Natural killer cell treated with Interleukin-12 subunit alpha and Interleukin-12 subunit beta and Interleukin-15 and Interleukin-18, amount 100 ng/mL, for 72 hours (primary cell): ENCODE results near the gene MKRN1. TPM values are rescaled to one million over a fixed set of nuclear protein-coding genes. Genes with fewer than 3 reads are reported as not detected.
A peak's percentile ranks its signal among the peaks of the same experiment; 100 is the strongest.
"Not testable (repeated sequence)": the region's sequence is repeated elsewhere in the genome, so short reads cannot be mapped to it uniquely, and the experiment has no call there.

ENCODE experiments used
- ATAC-seq, 2 donors: fragments of 150-1000 bp; cut with Tn5 transposase in 1 of 2; sonication (Bioruptor Pico), chemical (Tn5 transposase) in 1 of 2; 2 replicates each; pipeline ENCODE4 v1.10.0; 2021
- DNase-seq: peaks from one replicate; pipeline ENCODE4 v3.0.0; 2022; ENCODE audit warnings: low spot score
- H3K27ac Mint-ChIP-seq, 2 donors: 1 replicate in 1 of 2; 2 replicates in 1 of 2; pipeline ENCODE4 v1.8.0; 2022; ENCODE audit warnings: mixed read lengths in 2 of 2, mild to moderate bottlenecking in 1 of 2, moderate library complexity in 1 of 2
- H3K27me3 Mint-ChIP-seq, 2 donors: 1 replicate in 1 of 2; 2 replicates in 1 of 2; pipeline ENCODE4 v1.8.0; 2022; ENCODE audit warnings: mixed read lengths in 2 of 2
- H3K36me3 Mint-ChIP-seq: one replicate; pipeline ENCODE4 v1.8.0; 2022; ENCODE audit warnings: mixed read lengths
- H3K4me1 Mint-ChIP-seq, 2 donors: 1 replicate in 1 of 2; 2 replicates in 1 of 2; pipeline ENCODE4 v1.8.0; 2022; ENCODE audit warnings: low read depth in 2 of 2, mixed read lengths in 2 of 2, mild to moderate bottlenecking in 1 of 2
- H3K4me3 Mint-ChIP-seq: one replicate; pipeline ENCODE4 v1.8.0; 2022; ENCODE audit warnings: mixed read lengths
- H3K9me3 Mint-ChIP-seq: 2 replicates; pipeline ENCODE4 v1.8.0; 2022; ENCODE audit warnings: mixed read lengths
- total RNA-seq, 2 donors: library from RNA; stranded (reverse); gene quantifications; one replicate each; pipeline ENCODE4 v1.2.3, GENCODE V29; 2022

MKRN1 gene
- total RNA-seq, 2 donors from 2014 or later, result 46.5 to 97.9 TPM

GRCh38 chr7:140475747-140476333 is 3.5 kb downstream of the MKRN1 start:
- Mint-ChIP-seq H3K4me3 (no peak overlapping the region), H3K4me1 (peaks cover 16 to 41% of the 10 kb centered on the region in 2 donors), H3K27ac (peak overlapping the region in 1 of 2 donors; percentile 90), H3K36me3 (no peaks in the 10 kb centered on the region), H3K27me3 (no peaks in the 10 kb centered on the region), H3K9me3 (no peaks in the 10 kb centered on the region)
- no peak for DNase-seq
- ATAC-seq, result no peak

- Mint-ChIP-seq H3K36me3 (no peaks in the 10 kb centered on the region), H3K27me3 (no peaks in the 10 kb centered on the region), H3K4me1 (peaks cover 5 to 17% of the 10 kb centered on the region in 2 donors), H3K4me3 (no peak overlapping the region), H3K9me3 (no peaks in the 10 kb centered on the region), H3K27ac (no peak overlapping the region)
- DNase-seq, result no peak
- no peak for ATAC-seq
Observed at GRCh38 chr7:140463111-140463510, 16.2 kb downstream of the MKRN1 start.

GRCh38 chr7:140458916-140459315 is 20.4 kb downstream of the MKRN1 start:
- ATAC-seq, result no peak
- Mint-ChIP-seq H3K4me1 (peaks cover 19 to 31% of the 10 kb centered on the region in 2 donors), H3K27me3 (no peaks in the 10 kb centered on the region), H3K4me3 (no peak overlapping the region), H3K27ac (no peak overlapping the region), H3K36me3 (peaks cover 21% of the 10 kb centered on the region), H3K9me3 (no peaks in the 10 kb centered on the region)
- DNase-seq, result no peak

DNA sequence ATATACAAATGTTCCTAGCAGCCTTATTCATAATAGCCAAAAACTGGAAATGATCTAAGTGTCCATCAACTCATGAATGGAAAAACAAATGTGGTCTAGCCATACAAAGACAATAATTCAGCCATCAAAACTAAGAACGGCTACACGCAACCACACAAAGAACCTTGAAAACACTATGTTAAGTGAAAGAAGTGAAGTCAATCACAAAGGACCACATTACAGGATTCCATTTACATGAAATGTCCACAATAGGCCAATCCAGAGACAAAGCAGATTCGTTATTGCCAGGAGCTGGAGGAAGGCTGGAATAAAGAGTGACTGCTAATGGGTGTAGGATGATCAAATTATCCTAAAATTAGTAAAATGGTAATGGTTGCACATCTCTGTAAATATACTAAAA is 21.1 kb downstream of the MKRN1 start:
- Mint-ChIP-seq H3K9me3 (no peaks in the 10 kb centered on the region), H3K36me3 (peaks cover 21% of the 10 kb centered on the region), H3K27me3 (no peaks in the 10 kb centered on the region), H3K4me3 (no peak overlapping the region), H3K27ac (no peak overlapping the region), H3K4me1 (peaks cover 22 to 29% of the 10 kb centered on the region in 2 donors)
- DNase-seq (no peak), ATAC-seq (no peak)

DNA sequence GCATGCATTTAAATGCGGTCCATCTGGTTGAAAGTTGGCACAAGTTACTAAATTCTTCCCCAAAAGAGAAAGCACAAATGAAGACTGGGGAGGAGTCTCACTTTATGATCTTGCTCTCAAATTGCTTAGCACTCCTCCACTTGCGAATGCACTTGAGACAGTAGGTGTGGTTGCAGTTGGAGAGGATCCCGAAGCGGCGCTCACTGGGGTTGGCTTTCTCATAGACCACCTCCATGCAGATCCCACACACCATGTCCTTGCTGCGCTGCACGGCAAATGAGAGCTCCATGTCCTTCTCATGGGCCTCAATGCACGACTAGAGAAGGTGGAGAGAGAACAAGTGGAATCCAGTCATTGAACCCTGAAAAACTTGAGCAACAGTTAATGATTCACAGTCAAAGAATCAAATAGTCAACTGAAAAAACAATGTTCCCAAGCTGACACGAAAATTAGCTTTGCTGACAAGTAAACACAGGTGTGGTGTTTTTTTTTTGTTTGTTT is 22.7 kb downstream of the MKRN1 start:
- Mint-ChIP-seq H3K9me3 (no peaks in the 10 kb centered on the region), H3K4me1 (peaks cover 30 to 33% of the 10 kb centered on the region in 2 donors), H3K27ac (no peak overlapping the region), H3K36me3 (peaks cover 27% of the 10 kb centered on the region), H3K4me3 (no peak overlapping the region), H3K27me3 (no peaks in the 10 kb centered on the region)
- DNase-seq, result no peak
- no peak for ATAC-seq

DNA sequence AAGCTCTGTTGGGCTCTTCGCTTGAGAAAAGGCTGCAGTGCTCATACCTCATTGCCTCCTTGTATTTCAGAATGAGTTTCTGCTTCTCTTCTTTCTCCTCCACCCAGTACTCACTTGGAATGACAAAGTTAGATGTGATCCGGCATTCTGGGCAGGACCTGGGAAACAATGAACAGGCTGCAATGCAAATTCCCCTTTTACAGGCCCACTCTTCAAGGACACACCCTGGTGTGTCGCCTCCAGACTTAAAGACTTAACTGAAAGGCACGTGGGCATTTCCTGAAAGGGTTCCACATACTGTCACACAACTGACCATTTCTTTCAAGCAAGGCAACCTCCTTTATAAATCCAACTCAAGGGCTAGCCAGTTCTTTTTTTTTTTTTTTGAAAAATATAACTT is 23.6 kb downstream of the MKRN1 start:
- Mint-ChIP-seq H3K27ac (no peak overlapping the region), H3K4me1 (peaks cover 35 to 39% of the 10 kb centered on the region in 2 donors), H3K9me3 (no peaks in the 10 kb centered on the region), H3K4me3 (no peak overlapping the region), H3K36me3 (peaks cover 27% of the 10 kb centered on the region), H3K27me3 (no peaks in the 10 kb centered on the region)
- DNase-seq (no peak), ATAC-seq (no peak)

DNA sequence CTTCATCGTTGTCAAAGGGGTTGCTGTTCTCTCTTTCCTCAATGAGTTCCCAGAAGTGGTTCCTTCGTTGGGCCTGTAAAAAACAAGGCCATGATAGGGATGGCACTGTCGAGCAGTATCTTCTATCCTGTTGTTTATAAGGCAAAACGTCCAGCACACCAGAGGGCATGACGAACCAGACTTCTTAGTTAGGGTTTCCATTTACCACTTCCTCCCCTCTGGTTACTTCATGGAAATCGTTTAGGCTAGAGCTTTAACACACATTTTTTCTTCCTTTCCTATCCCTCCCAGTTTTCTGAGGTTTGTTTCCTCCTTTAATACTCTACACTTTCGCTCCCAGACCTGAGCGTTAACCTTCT is 24.7 kb downstream of the MKRN1 start:
- Mint-ChIP-seq H3K4me3 (no peak overlapping the region), H3K27ac (peak overlapping the region; percentile 3 to 72), H3K9me3 (no peaks in the 10 kb centered on the region), H3K27me3 (no peaks in the 10 kb centered on the region), H3K4me1 (peaks cover 35 to 39% of the 10 kb centered on the region in 2 donors), H3K36me3 (peaks cover 27% of the 10 kb centered on the region)
- DNase-seq (no peak), ATAC-seq (peak in 1 of 2 donors; percentile 24)

GRCh38 chr7:140453785-140454656 is 25.3 kb downstream of the MKRN1 start:
- ATAC-seq, result peak in 1 of 2 donors; percentile 68
- H3K27ac Mint-ChIP-seq, result peak overlapping the region; percentile 3 to 72
- H3K4me3 Mint-ChIP-seq, DNase-seq, H3K27me3 Mint-ChIP-seq, H3K9me3 Mint-ChIP-seq: not testable (repeated sequence)
- peaks cover 34 to 39% of the 10 kb centered on the region in 2 donors for H3K4me1 Mint-ChIP-seq
- peaks cover 27% of the 10 kb centered on the region for H3K36me3 Mint-ChIP-seq

- no peak overlapping the region for H3K27ac Mint-ChIP-seq
- no peak overlapping the region for H3K4me3 Mint-ChIP-seq
- H3K36me3 Mint-ChIP-seq, result peaks cover 27% of the 10 kb centered on the region
- peaks cover 30 to 39% of the 10 kb centered on the region in 2 donors for H3K4me1 Mint-ChIP-seq
- no peak for ATAC-seq
- DNase-seq, result no peak
- no peaks in the 10 kb centered on the region for H3K9me3 Mint-ChIP-seq
- no peaks in the 10 kb centered on the region for H3K27me3 Mint-ChIP-seq
Observed at GRCh38 chr7:140453273-140453672, 26.0 kb downstream of the MKRN1 start.

- no peaks in the 10 kb centered on the region for H3K27me3 Mint-ChIP-seq
- no peak overlapping the region for H3K4me3 Mint-ChIP-seq
Observed at GRCh38 chr7:140451716-140452115, 27.6 kb downstream of the MKRN1 start.

DNA sequence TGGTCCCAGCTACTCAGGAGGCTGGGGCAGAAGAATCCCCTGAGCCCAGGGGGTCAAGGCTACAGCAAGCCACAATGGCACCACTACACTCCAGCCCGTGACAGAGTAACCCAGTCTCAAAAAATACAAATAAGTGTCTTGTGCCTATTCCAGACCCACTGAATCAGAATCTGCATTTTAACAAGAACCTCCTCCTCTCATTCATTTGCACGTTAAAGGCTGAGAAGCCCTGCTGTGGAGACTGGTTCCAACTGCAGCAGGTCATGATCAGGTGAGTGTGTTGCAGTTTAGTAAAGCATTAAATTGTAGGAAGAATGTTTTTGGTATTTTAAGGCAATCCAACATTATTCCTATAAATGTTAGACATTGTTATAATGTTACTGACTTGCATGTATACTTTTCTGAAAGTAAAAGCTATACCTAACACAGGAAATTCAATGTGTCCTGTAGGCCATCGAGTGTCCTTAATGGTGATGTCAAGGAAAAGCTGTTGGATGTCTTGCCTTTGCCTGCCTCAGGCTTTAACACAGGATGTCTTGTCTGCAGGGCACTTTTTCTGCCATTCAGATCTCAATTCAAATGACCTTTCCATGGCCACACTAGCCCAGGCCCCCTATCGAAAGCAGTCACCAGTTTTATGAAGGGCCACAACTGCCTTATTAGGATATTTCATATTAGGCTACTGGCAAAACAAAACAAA is 30.4 kb downstream of the MKRN1 start:
- H3K27ac Mint-ChIP-seq, result no peak overlapping the region
- H3K9me3 Mint-ChIP-seq, result no peaks in the 10 kb centered on the region
- no peaks in the 10 kb centered on the region for H3K27me3 Mint-ChIP-seq
- ATAC-seq (no peak), DNase-seq (no peak)
- peaks cover 9 to 24% of the 10 kb centered on the region in 2 donors for H3K4me1 Mint-ChIP-seq
- no peak overlapping the region for H3K4me3 Mint-ChIP-seq
- peaks cover 6% of the 10 kb centered on the region for H3K36me3 Mint-ChIP-seq

More at GRCh38 chr7:140451716-140452115, 27.6 kb downstream of the MKRN1 start:
- no peaks in the 10 kb centered on the region for H3K9me3 Mint-ChIP-seq
- DNase-seq, result no peak
- H3K27ac Mint-ChIP-seq, result no peak overlapping the region
- peaks cover 27 to 39% of the 10 kb centered on the region in 2 donors for H3K4me1 Mint-ChIP-seq
- ATAC-seq, result no peak
- peaks cover 27% of the 10 kb centered on the region for H3K36me3 Mint-ChIP-seq

DNA sequence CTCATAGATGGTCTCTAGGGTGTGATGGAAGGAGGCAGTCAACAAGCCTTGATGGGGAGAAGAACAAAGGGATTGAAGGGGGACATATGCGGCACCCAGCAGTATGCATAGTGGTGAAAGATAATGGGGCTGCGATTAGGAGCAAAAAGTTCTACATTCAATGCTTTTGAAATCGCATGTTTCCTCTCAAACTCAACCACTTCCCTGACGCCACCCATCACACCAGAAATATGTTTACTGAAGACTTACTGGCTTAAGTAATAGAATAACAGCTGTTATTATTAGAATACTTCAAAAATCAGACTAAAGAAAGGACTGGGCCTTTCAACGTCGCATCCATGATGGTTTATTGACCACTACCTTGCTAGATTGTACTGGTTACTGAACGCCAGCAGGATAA is 31.5 kb downstream of the MKRN1 start:
- no peak overlapping the region for H3K27ac Mint-ChIP-seq
- H3K36me3 Mint-ChIP-seq, result peaks cover 4% of the 10 kb centered on the region
- no peak overlapping the region for H3K4me3 Mint-ChIP-seq
- H3K9me3 Mint-ChIP-seq, result no peaks in the 10 kb centered on the region
- no peak for DNase-seq
- no peaks in the 10 kb centered on the region for H3K27me3 Mint-ChIP-seq
- H3K4me1 Mint-ChIP-seq, result peaks cover 9 to 18% of the 10 kb centered on the region in 2 donors
- no peak for ATAC-seq

DNA sequence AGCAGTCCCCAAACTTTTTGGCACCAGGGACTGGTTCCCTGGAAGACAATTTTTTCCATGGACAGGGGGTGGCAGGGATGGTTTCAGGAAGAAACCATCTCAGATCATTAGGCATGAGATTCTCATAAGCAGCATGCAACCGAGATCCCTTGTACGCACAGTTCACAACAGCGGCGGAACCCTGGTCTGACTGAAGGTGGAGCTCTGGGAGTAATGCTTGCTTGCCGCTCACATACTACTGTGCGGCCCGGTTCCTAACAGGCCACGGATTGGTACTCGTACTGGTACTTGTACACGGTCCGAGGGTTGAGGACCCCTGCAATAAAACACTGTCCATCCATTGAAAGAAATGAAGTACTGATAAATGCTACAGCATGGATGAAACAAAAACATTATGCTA is 32.8 kb downstream of the MKRN1 start:
- H3K9me3 Mint-ChIP-seq, result no peaks in the 10 kb centered on the region
- no peak overlapping the region for H3K27ac Mint-ChIP-seq
- no peaks in the 10 kb centered on the region for H3K36me3 Mint-ChIP-seq
- no peaks in the 10 kb centered on the region for H3K27me3 Mint-ChIP-seq
- DNase-seq (no peak), ATAC-seq (no peak)
- no peak overlapping the region for H3K4me3 Mint-ChIP-seq
- peaks cover 4% of the 10 kb centered on the region in 2 donors for H3K4me1 Mint-ChIP-seq

DNA sequence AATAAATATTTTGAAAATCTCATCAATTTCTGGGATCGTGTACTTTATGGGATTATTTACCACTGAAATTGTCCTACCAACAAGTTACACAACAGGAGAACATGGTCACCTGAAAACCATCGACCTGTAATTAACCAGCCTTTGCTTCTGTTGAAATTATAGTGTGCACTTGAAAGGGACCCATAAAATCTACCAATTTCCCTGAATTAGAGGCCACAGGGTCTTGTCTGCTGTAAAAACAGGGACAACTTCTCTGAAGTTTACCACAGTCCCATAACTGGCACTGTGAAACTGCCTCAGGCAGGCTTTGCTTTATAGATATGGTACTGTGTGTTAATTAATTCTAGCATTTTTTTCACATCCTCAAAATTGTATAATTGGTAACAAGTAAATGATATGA is 37.8 kb downstream of the MKRN1 start:
- Mint-ChIP-seq H3K9me3 (no peaks in the 10 kb centered on the region), H3K27me3 (peaks cover 0 to 2% of the 10 kb centered on the region in 2 donors), H3K27ac (no peak overlapping the region), H3K36me3 (no peaks in the 10 kb centered on the region), H3K4me1 (no peaks in the 10 kb centered on the region), H3K4me3 (no peak overlapping the region)
- ATAC-seq (no peak), DNase-seq (no peak)
